ENCODE data around the gene ABCC1. TPM values are rescaled to one million over a fixed set of nuclear protein-coding genes. Genes with fewer than 3 reads are reported as not detected.

ABCC1 gene
- total and polyA plus RNA-seq, 2 of the 4 experiments (the other 2 are of a cell fraction) = 39.4 to 66.0 TPM

GRCh38 chr16:16050106-16050505, 100.7 kb downstream of the ABCC1 start:
- no peak overlapping the region for H3K4ac ChIP-seq (ENCODE audit: low read depth, low read length)

More at GRCh38 chr16:16050106-16050505, 100.7 kb downstream of the ABCC1 start:
- Histone ChIP-seq H3K23ac (ENCODE audit: low read depth, low read length) (no peak overlapping the region), H3K56ac (ENCODE audit: extremely low read depth, insufficient read depth, low read length) (no peak overlapping the region), H3K9me3 (ENCODE audit: control insufficient read depth, insufficient read depth, low read length) (no peaks in the 10 kb centered on the region), H2BK5ac (ENCODE audit: low read depth, low read length, poor library complexity, severe bottlenecking) (no peak overlapping the region), H3K14ac (replicated peaks; ENCODE audit: low read depth, low read length) (no peak overlapping the region), H3K4me1 (ENCODE audit: control insufficient read depth, insufficient read depth, low read length) (peaks cover 4% of the 10 kb centered on the region), H3K79me1 (ENCODE audit: low read depth in 1 of 2, low read length in 2 of 2) (peaks cover 51 to 81% of the 10 kb centered on the region in 2 experiments), H4K91ac (ENCODE audit: insufficient read depth, low read depth, low read length) (no peak overlapping the region), H3K9ac (ENCODE audit: low read depth, low read length) (no peak overlapping the region), H4K8ac (ENCODE audit: low read depth in 2 of 2, low read length in 2 of 2) (no peak overlapping the region), H2AFZ (replicated peaks; ENCODE audit: low read length, poor library complexity) (no peak overlapping the region), H3K4me3 (ENCODE audit: insufficient read depth, low read depth, low read length) (no peak overlapping the region), H2BK120ac (ENCODE audit: low read depth, low read length) (no peak overlapping the region), H3K18ac (ENCODE audit: low read depth, low read length) (no peak overlapping the region), H2BK15ac (ENCODE audit: low read depth, low read length) (no peak overlapping the region), H2BK20ac (ENCODE audit: low read depth, low read length) (no peak overlapping the region), H3K9me1 (ENCODE audit: insufficient read depth, low read length) (peaks cover 32% of the 10 kb centered on the region), H3K27me3 (ENCODE audit: control insufficient read depth, insufficient read depth, low read length) (no peaks in the 10 kb centered on the region), H3K4me2 (ENCODE audit: low read depth, low read length) (no peak overlapping the region), H4K5ac (ENCODE audit: low read depth, low read length) (no peak overlapping the region), H2AK5ac (ENCODE audit: low read depth, low read length) (no peak overlapping the region), H4K20me1 (ENCODE audit: insufficient read depth, low read length) (peaks cover 26% of the 10 kb centered on the region; the same call in 1 of the 2 replicates), H3K27ac (ENCODE audit: insufficient read depth, low read length) (no peak overlapping the region), H3K36me3 (ENCODE audit: control insufficient read depth, insufficient read depth, low read length) (peaks cover 89% of the 10 kb centered on the region), H2AK9ac (replicated peaks; ENCODE audit: low read depth, low read length, poor library complexity) (no peak overlapping the region)
- intact Hi-C loops (cut with micrococcal nuclease) (no loop called here), dilution Hi-C loops (cut with HindIII; ENCODE audit: low sequenced_read_pairs, unreplicated experiment) (no loop called here), in situ Hi-C loops (cut with MboI; ENCODE audit: low sequenced_read_pairs) (no loop called here)
- no peak for TF ChIP-seq RFX5 (IDR thresholded peaks at IDR 0.05; ENCODE audit: low read depth, low read length)
- TF ChIP-seq RAD21 (IDR thresholded peaks at IDR 0.05; ENCODE audit: low read length) = no peak
- no peak for TF ChIP-seq MAFK (IDR thresholded peaks at IDR 0.05; ENCODE audit: low read depth, low read length)
- no peak for TF ChIP-seq BHLHE40 (IDR thresholded peaks at IDR 0.05; ENCODE audit: low read depth, low read length)
- no peak for TF ChIP-seq CHD1 (IDR thresholded peaks at IDR 0.05; ENCODE audit: low read depth, low read length)
- TF ChIP-seq SMC3 (IDR thresholded peaks at IDR 0.05; ENCODE audit: low read depth, low read length) = no peak
- TF ChIP-seq FOS (IDR thresholded peaks at IDR 0.05; ENCODE audit: low read depth, low read length) = no peak
- TF ChIP-seq NFE2L2 (IDR thresholded peaks at IDR 0.05; ENCODE audit: low read depth, low read length) = no peak
- TF ChIP-seq RCOR1 (IDR thresholded peaks at IDR 0.05; ENCODE audit: insufficient replicate concordance, low read length) = no peak
- TF ChIP-seq, protein P1, sequence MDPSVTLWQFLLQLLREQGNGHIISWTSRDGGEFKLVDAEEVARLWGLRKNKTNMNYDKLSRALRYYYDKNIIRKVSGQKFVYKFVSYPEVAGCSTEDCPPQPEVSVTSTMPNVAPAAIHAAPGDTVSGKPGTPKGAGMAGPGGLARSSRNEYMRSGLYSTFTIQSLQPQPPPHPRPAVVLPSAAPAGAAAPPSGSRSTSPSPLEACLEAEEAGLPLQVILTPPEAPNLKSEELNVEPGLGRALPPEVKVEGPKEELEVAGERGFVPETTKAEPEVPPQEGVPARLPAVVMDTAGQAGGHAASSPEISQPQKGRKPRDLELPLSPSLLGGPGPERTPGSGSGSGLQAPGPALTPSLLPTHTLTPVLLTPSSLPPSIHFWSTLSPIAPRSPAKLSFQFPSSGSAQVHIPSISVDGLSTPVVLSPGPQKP (IDR thresholded peaks at IDR 0.05; ENCODE audit: borderline replicate concordance, low read depth, low read length) = no peak
- no peak for TF ChIP-seq CEBPB (IDR thresholded peaks at IDR 0.05; ENCODE audit: low read depth, low read length)
- no peak for TF ChIP-seq MAZ (IDR thresholded peaks at IDR 0.05; ENCODE audit: borderline replicate concordance, low read depth, low read length)
- TF ChIP-seq, protein P2, sequence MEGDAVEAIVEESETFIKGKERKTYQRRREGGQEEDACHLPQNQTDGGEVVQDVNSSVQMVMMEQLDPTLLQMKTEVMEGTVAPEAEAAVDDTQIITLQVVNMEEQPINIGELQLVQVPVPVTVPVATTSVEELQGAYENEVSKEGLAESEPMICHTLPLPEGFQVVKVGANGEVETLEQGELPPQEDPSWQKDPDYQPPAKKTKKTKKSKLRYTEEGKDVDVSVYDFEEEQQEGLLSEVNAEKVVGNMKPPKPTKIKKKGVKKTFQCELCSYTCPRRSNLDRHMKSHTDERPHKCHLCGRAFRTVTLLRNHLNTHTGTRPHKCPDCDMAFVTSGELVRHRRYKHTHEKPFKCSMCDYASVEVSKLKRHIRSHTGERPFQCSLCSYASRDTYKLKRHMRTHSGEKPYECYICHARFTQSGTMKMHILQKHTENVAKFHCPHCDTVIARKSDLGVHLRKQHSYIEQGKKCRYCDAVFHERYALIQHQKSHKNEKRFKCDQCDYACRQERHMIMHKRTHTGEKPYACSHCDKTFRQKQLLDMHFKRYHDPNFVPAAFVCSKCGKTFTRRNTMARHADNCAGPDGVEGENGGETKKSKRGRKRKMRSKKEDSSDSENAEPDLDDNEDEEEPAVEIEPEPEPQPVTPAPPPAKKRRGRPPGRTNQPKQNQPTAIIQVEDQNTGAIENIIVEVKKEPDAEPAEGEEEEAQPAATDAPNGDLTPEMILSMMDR (conservative IDR thresholded peaks at IDR 0.05; ENCODE audit: low read depth, low read length) = no peak
- TF ChIP-seq POLR2A (IDR thresholded peaks at IDR 0.05; ENCODE audit: low read depth, low read length) = no peak
- TF ChIP-seq, protein P3, sequence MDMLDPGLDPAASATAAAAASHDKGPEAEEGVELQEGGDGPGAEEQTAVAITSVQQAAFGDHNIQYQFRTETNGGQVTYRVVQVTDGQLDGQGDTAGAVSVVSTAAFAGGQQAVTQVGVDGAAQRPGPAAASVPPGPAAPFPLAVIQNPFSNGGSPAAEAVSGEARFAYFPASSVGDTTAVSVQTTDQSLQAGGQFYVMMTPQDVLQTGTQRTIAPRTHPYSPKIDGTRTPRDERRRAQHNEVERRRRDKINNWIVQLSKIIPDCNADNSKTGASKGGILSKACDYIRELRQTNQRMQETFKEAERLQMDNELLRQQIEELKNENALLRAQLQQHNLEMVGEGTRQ (IDR thresholded peaks at IDR 0.05; ENCODE audit: low read depth, low read length) = no peak
- no peak for TF ChIP-seq MXI1 (IDR thresholded peaks at IDR 0.05; ENCODE audit: borderline replicate concordance, low read depth, low read length)
- BruUV-seq (replicated peaks) = no TSS peak
- WGBS, 2 experiments (ENCODE audit: extremely low coverage in 2 of 2, insufficient read length in 1 of 2) = no CpG with 5 or more reads among the region's 6 CpGs
- ChIA-PET POLR2A (ENCODE audit: unreplicated experiment) (no interaction called here), CTCF (interaction anchor here (1.8 kb wide), 1 partner anchor 175 kb away, joined by 4 read pairs; no protein-coding TSS in a partner anchor)
- no peak for DNase-seq
- ATAC-seq (ENCODE audit: low read depth) = no peak

All from IMR-90 (cell line).